HL-60 (cell line): ENCODE results near the gene CBARP.

Experiments used
- DNase-seq, 2 experiments: peaks; one replicate each; pipeline ENCODE4 v3.0.0-alpha.2; 2010 to 2020; ENCODE audit warnings: low read depth in 1 of 2, low spot score in 1 of 2
- H3K27ac ChIP-seq: fragments of 250-450 bp; sonication (Bioruptor Pico); replicated peaks from 2 replicates; pipeline ENCODE4 v1.5.1; 2020; ENCODE audit warnings: mild to moderate bottlenecking, moderate library complexity
- H3K27me3 ChIP-seq: fragments of 250-450 bp; sonication (Bioruptor Pico); 2 replicates; pipeline ENCODE4 v1.5.1; 2021; ENCODE audit warnings: mild to moderate bottlenecking, moderate library complexity; ENCODE audit not compliant: insufficient read depth, poor library complexity, severe bottlenecking
- H3K4me3 ChIP-seq: replicated peaks from 2 replicates; pipeline ENCODE4 v1.5.1; 2011; ENCODE audit warnings: mild to moderate bottlenecking, control low read depth, low read length; ENCODE audit not compliant: insufficient read depth
- CTCF ChIP-seq: IDR thresholded peaks from one replicate; pipeline ENCODE4 v1.5.1; 2011; ENCODE audit warnings: low read length, control low read depth, inconsistent platforms; ENCODE audit not compliant: insufficient read depth
- GABPA ChIP-seq: IDR thresholded peaks from 2 replicates; pipeline ENCODE4 v1.6.1; 2012; ENCODE audit warnings: low read depth
- POLR2AphosphoS5 ChIP-seq: IDR thresholded peaks from 2 replicates; pipeline ENCODE4 v1.6.1; 2012; ENCODE audit warnings: low read depth
- SPI1 ChIP-seq: IDR thresholded peaks from 2 replicates; pipeline ENCODE4 v1.6.1; 2012; ENCODE audit warnings: low read depth, mild to moderate bottlenecking, borderline replicate concordance
- TF ChIP-seq, protein P1 (sequence below): IDR thresholded peaks from 2 replicates; pipeline ENCODE4 v1.6.1; 2012; ENCODE audit warnings: low read depth; ENCODE audit not compliant: insufficient replicate concordance

CBARP gene

GRCh38 chr19:1260749-1261537 lies 23.1 kb upstream of the CBARP start:
- Histone ChIP-seq H3K27ac (peak overlapping the region; percentile 86), H3K4me3 (peak overlapping the region; percentile 64), H3K27me3 (no peaks in the 10 kb centered on the region)
- peak; percentile 94 to 95 for DNase-seq
- TF ChIP-seq GABPA (no peak), SPI1 (no peak), CTCF (no peak), POLR2AphosphoS5 (no peak; the same call in 1 of the 2 replicates)
- TF ChIP-seq, protein P1, sequence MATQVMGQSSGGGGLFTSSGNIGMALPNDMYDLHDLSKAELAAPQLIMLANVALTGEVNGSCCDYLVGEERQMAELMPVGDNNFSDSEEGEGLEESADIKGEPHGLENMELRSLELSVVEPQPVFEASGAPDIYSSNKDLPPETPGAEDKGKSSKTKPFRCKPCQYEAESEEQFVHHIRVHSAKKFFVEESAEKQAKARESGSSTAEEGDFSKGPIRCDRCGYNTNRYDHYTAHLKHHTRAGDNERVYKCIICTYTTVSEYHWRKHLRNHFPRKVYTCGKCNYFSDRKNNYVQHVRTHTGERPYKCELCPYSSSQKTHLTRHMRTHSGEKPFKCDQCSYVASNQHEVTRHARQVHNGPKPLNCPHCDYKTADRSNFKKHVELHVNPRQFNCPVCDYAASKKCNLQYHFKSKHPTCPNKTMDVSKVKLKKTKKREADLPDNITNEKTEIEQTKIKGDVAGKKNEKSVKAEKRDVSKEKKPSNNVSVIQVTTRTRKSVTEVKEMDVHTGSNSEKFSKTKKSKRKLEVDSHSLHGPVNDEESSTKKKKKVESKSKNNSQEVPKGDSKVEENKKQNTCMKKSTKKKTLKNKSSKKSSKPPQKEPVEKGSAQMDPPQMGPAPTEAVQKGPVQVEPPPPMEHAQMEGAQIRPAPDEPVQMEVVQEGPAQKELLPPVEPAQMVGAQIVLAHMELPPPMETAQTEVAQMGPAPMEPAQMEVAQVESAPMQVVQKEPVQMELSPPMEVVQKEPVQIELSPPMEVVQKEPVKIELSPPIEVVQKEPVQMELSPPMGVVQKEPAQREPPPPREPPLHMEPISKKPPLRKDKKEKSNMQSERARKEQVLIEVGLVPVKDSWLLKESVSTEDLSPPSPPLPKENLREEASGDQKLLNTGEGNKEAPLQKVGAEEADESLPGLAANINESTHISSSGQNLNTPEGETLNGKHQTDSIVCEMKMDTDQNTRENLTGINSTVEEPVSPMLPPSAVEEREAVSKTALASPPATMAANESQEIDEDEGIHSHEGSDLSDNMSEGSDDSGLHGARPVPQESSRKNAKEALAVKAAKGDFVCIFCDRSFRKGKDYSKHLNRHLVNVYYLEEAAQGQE = no peak

DNA sequence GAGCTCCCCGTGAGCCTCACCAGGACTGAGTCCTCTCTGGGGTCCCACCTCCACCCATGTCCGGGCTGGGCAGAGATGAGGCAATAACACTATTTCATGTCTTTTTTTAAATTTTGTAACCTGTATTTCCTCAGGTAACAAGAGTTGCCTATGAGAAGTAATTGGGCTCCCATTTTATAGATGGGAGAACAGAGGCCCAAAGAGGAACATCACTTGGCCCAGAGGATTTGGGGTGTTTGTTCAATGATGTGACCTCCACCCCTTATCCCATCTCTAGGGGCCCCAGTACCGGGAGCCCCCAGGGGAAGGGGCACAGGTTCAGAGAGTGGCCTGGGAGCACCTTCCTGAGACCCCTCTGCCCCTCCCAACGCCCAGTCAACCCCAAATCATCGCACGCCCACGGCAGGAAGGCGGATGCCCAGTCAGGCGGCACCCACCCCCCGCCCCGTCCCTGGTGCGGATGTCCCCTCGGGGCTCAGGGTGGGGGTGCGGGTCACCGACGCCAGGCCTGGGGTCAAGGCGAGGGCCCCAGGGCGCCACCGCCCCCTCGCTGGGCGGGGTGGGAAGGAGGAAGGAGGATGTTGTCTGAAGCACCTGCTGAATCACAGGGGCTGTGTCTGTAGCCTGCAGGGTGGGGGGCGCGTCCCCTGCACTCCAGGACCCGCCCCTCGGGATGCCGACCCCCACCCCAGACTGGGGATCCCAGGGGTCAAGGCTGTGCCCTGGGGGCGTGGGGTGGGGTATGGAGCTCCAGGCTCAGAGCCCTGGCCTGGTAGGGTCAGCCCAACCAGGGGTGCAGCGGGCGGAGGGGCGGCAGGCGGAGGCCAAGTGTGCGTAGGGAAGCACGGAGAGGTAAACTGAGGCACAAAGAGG lies 22.3 kb upstream of the CBARP start:
- TF ChIP-seq POLR2AphosphoS5 (no peak), SPI1 (no peak), GABPA (no peak)
- DNase-seq = peak in 1 of 2 experiments; percentile 56
- Histone ChIP-seq H3K27ac (peak overlapping the region; percentile 82), H3K27me3 (no peaks in the 10 kb centered on the region), H3K4me3 (peak overlapping the region; percentile 64)

DNA sequence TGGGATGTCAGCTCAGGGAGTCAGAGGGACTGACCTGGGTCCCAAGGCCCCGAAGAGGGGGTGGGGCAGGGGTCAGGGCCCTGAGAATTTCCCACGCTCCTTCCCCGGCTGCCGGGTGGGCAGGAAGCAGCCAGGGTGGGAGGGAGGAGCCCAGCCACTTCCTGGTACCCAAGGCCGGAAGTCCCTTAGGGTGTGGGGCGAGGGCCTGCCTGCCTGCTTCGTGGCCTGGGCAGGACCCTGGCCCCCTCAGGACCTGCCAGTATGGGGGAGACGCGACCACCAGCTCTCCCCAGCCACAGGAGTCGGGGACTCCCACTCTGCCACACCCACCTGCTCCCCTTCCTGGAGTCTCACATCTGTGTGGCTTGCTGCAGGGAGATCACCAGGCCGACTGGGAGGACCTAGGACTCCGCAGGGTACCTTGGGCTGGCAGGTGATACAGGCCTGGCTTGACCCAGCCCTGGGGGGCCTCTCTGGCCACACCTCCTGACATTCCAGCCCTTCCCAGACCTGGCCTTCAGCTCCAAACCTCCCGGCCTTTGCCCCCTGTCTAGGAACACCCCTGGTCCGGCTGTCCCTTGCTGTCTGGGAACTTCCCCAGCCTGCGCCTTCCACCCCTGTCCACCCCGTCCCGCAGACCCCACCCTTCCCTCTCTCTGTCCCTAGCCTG lies 21.5 kb upstream of the CBARP start:
- DNase-seq = peak; percentile 76 to 78
- H3K27me3 ChIP-seq = no peaks in the 10 kb centered on the region
- H3K4me3 ChIP-seq = peak overlapping the region; percentile 16; the same call in 1 of the 2 replicates
- H3K27ac ChIP-seq = peak overlapping the region; percentile 82
- peak; percentile 89 for TF ChIP-seq POLR2AphosphoS5
- TF ChIP-seq CTCF = no peak
- TF ChIP-seq, protein P1 = no peak
- TF ChIP-seq SPI1 = peak; percentile 39; the same call in 1 of the 2 replicates
- no peak; the same call in 1 of the 2 replicates for TF ChIP-seq GABPA
